ENCODE data around the gene HECW1.

The HECW1 gene

DNA sequence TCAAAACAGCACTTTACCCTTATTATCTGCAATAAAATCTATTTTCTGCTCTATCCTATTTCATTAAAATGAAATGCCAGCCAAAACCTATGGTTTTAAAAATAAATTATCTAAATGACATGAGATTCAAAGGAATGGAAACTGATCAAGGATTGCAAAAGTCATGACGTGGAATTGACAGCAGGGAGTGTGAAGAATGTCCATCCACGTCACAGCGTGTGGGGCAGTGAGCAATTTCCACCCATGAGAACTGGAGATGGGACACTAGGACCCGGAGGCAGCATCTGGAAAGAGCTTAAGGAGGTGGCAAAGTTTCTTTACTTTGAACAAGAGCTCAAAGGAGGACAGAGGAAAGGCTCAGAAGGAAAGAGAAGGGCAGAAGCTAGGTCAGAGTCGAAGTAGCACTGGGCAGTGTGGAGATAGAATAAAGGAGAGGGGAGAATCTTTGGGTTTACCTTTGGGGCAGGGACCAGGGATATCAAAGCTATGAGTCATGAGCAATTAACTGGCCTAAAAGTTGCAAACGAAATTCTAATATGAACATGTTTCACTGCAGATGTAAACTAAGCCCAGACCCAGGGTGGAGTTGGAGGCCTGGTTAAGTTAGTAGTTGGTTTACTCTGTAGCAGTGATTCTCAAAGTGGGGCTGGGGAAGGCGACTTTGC is 445.5 kb downstream of the HECW1 start:
- ChIA-PET CTCF (no interaction called here), POLR2A (no interaction called here)

DNA sequence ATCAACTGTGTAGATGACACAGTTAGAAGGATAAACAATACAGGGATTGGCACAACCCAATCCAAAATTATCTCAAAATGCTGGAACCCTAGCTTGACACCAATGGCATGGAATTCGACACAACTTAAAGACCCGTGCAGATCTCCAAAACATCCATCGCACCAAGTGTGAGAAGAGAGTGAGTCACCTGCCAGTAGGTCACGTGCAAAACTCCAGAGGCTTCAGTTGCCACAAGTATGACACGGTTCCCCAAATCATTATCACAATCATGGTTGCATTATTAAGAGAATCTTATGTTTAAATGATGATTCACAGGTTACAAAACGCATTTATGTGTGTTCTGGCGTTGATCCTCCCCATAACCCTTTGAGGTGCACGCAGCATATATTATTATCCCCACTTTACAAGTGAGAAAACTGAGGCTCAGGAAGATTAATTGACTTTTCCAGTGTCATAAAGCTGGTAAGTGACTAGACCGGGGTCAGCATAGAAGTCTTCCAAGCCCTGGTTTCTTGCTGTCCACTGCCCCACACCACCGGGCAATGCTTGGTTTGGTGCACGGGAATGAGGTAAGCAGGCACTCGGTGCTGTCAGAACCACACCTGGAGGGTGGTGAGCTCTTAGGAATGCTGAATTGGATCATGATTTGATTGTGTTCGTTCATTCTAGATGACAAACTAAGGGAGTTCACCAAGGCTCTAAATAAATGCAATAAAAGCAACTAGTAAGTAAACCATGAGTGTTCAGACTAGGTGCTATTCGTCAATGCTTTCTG is 446.9 kb downstream of the HECW1 start:
- H3K4me3 ChIP-seq (ENCODE audit: low read depth, low read length), result no peak overlapping the region
- ChIA-PET POLR2A (no interaction called here), CTCF (interaction anchor here (1.5 kb wide), 1 partner anchor 23 kb away, joined by 5 read pairs; the partner anchor contains the start of gene STK17A)
- TF ChIP-seq, protein P1, sequence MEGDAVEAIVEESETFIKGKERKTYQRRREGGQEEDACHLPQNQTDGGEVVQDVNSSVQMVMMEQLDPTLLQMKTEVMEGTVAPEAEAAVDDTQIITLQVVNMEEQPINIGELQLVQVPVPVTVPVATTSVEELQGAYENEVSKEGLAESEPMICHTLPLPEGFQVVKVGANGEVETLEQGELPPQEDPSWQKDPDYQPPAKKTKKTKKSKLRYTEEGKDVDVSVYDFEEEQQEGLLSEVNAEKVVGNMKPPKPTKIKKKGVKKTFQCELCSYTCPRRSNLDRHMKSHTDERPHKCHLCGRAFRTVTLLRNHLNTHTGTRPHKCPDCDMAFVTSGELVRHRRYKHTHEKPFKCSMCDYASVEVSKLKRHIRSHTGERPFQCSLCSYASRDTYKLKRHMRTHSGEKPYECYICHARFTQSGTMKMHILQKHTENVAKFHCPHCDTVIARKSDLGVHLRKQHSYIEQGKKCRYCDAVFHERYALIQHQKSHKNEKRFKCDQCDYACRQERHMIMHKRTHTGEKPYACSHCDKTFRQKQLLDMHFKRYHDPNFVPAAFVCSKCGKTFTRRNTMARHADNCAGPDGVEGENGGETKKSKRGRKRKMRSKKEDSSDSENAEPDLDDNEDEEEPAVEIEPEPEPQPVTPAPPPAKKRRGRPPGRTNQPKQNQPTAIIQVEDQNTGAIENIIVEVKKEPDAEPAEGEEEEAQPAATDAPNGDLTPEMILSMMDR (IDR thresholded peaks at IDR 0.05; ENCODE audit: insufficient read depth, low read length, missing control alignments), result no peak
- no peak for DNase-seq (ENCODE audit: low read depth, low spot score)

More for the DNA sequence above, 445.5 kb downstream of the HECW1 start:
- H3K4me3 ChIP-seq (ENCODE audit: low read depth, low read length), result no peak overlapping the region
- TF ChIP-seq, protein P1 (IDR thresholded peaks at IDR 0.05; ENCODE audit: insufficient read depth, low read length, missing control alignments), result no peak
- no peak for DNase-seq (ENCODE audit: low read depth, low spot score)

DNA sequence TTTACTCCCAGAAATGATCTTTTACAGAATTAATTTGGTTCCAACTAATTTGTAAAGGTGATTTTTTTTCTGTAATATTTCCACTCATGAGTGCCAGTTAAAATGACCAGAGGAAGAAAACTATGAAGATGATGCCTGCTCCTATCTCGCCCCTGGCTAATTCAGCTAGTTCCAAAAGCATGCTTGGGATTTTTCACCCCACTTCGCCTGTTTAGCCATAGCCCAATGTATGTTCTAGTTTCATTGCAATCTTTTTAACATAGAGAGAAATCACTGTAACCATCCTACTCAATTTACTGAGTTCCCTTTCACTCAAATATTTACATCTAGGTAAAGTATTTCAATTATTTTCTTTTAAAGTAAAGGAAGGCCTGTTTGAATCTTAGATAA is 447.5 kb downstream of the HECW1 start:
- ChIA-PET CTCF (interaction anchor here (1.5 kb wide), 1 partner anchor 23 kb away, joined by 5 read pairs; the partner anchor contains the start of gene STK17A), POLR2A (no interaction called here)
- TF ChIP-seq, protein P1 (IDR thresholded peaks at IDR 0.05; ENCODE audit: insufficient read depth, low read length, missing control alignments), result no peak
- H3K4me3 ChIP-seq (ENCODE audit: low read depth, low read length), result no peak overlapping the region
- no peak for DNase-seq (ENCODE audit: low read depth, low spot score)

DNA sequence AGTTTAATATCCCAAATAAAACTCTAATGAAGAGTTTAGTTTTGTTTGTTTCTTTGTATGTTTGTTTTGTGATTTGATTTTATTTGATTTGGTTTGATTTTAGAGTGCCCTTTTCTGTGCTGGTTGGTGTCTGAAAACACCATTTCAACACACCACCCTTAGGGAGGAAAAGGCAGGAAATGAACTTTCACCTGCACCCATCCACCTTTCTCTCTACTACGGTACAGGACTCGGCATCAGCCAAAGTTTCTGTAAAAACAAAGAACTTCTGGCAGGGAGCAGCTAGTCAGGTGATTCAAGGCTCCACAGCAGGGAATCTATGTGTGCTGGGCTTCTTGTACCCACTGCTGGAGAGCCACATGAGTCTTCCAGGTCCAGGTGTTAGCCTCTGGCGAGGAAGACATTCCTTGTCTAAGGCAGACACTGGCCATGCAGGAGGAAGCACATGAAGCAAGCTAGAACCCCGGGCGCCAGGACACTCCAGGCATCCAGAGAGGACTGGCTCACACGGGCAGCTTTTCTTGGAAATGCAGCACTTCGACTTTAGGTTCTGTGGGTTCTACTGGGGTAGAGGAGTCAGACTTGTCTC is 448.4 kb downstream of the HECW1 start:
- DNase-seq (ENCODE audit: low read depth, low spot score), result no peak

DNA sequence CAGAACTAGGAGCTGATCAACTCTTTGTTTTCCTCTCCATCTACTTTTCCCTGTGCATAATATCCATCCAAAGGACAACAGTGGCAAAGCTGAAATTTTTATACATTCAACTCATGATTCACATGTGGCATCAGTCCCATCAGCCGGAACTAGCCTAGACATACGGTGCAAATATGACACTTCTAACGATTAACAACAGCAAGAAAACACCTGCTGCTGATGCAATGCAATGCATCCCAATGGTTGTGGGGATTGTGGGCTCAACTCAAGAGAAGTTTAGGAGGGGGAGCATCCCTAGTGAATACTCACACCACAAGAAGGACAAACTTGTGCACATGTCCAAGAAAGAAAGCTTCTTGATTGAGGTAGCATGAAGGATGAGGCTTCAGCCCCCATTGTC is 449.9 kb downstream of the HECW1 start:
- ChIA-PET POLR2A (no interaction called here), CTCF (interaction anchor here (1.2 to 2.1 kb wide), 2 partner anchors 20 to 138 kb away, joined by 3 to 6 read pairs; partner anchors contain the start of gene STK17A)
- H3K4me3 ChIP-seq (ENCODE audit: low read depth, low read length), result no peak overlapping the region
- DNase-seq (ENCODE audit: low read depth, low spot score), result no peak
- TF ChIP-seq, protein P1 (IDR thresholded peaks at IDR 0.05; ENCODE audit: insufficient read depth, low read length, missing control alignments), result no peak

More for the DNA sequence above, 448.4 kb downstream of the HECW1 start:
- POLR2A ChIA-PET, result no interaction called here
- TF ChIP-seq, protein P1 (IDR thresholded peaks at IDR 0.05; ENCODE audit: insufficient read depth, low read length, missing control alignments), result no peak
- no peak overlapping the region for H3K4me3 ChIP-seq (ENCODE audit: low read depth, low read length)
- CTCF ChIA-PET, result interaction anchor here (0.8 to 2.1 kb wide), 2 partner anchors 17 to 22 kb away, joined by 3 to 6 read pairs; partner anchors contain the start of gene STK17A

DNA sequence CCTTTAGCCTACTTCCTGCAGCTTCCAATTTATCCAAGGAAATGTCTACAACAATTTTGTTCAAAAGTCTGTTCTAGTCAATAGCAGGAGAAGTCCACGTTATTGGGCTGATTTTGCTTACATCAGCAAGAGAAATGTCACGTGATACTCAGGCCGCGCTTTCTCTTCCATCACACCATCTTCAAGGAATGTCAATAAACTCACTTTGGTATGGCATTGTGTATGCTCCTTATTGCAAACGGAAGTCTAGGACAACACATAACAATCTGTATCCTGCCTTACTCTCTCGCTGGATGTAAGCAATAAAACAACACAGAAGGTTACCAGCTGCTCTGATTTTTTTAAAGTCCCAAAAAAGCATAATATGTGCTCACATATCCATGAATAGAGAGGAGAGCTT is 453.3 kb downstream of the HECW1 start:
- no peak for DNase-seq (ENCODE audit: low read depth, low spot score)
- ChIA-PET CTCF (interaction anchor here (1.7 kb wide), 1 partner anchor 16 kb away, joined by 12 read pairs; the partner anchor contains the start of gene STK17A), POLR2A (no interaction called here)
- TF ChIP-seq, protein P1 (IDR thresholded peaks at IDR 0.05; ENCODE audit: insufficient read depth, low read length, missing control alignments), result no peak
- no peak overlapping the region for H3K4me3 ChIP-seq (ENCODE audit: low read depth, low read length)
